ENCODE results near the gene POLD1.
"Not testable (repeated sequence)": the region's sequence is repeated elsewhere in the genome, so short reads cannot be mapped to it uniquely, and the experiment has no call there.

POLD1 gene

GRCh38 chr19:50383852-50384684 lies at the start of gene POLD1:
TSS of gene POLD1 (plus strand) at chr19:50384347. CDS start at chr19:50398852, 14,505 bp downstream.
- DNase-seq, result peak; percentile 98

DNA sequence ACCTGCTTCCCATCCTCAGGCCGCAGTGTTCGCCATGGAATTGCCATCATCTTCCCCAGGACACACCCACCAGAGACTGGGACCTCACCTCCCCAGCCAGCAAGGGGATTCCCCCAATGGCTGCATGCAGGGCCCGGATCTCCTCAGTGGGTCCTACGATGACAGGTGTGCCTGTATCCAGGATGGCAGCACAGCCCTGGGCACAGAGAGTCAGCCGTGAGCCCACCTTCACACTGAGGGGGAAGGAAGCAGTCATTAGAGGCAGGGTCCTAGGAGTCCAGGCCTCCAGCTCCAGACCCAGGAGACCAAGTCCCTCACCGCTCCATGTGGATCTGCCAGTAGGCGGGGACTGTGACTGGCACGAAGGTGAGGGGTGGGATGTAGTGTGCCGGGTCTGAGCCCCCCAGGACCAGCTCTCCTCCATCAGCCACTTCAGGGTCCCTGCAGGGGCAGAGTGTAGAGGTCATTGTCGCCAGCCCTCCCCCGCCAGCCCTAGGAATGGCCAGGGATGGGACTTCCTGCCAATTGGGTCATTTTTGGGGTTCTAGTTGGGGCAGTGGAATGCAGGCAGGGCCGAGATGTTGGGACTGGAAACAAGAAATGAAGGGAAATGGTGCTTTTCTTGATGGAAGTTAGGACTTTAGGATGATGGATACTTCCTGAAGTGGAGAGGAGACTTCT lies 49.3 kb upstream of the POLD1 start:
- DNase-seq, result no peak

GRCh38 chr19:50337031-50337430 lies 47.1 kb upstream of the POLD1 start:
- not testable (repeated sequence) for DNase-seq

GRCh38 chr19:50340331-50340730 lies 43.8 kb upstream of the POLD1 start:
- DNase-seq, result no peak

DNA sequence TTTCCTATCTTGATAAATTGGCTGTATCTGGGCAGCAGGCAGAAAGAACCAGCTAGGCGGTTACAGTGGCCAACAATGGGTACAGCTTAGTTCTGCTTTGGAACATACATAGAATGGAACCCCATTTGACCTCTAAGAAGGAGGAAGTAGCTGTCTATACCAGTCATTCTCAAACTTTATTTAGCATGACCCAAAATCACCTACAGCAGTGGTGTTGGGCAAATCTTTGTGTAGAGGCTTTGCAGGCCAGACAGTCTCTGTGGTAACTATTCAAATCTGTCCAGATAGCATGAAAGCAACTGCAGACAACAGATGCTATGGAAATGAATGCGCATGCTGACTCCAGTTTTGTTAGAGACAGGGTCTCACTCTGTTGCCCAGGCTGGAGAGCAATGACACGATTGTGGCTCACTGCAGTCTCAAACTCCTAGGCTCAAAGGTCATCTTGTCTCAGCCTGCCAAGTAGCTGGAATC lies 43.0 kb upstream of the POLD1 start:
- peak; percentile 83 for DNase-seq

GRCh38 chr19:50344661-50345318 lies 39.4 kb upstream of the POLD1 start:
- no peak for DNase-seq

GRCh38 chr19:50347089-50347581 lies 37.0 kb upstream of the POLD1 start:
- DNase-seq, result peak; percentile 49

DNA sequence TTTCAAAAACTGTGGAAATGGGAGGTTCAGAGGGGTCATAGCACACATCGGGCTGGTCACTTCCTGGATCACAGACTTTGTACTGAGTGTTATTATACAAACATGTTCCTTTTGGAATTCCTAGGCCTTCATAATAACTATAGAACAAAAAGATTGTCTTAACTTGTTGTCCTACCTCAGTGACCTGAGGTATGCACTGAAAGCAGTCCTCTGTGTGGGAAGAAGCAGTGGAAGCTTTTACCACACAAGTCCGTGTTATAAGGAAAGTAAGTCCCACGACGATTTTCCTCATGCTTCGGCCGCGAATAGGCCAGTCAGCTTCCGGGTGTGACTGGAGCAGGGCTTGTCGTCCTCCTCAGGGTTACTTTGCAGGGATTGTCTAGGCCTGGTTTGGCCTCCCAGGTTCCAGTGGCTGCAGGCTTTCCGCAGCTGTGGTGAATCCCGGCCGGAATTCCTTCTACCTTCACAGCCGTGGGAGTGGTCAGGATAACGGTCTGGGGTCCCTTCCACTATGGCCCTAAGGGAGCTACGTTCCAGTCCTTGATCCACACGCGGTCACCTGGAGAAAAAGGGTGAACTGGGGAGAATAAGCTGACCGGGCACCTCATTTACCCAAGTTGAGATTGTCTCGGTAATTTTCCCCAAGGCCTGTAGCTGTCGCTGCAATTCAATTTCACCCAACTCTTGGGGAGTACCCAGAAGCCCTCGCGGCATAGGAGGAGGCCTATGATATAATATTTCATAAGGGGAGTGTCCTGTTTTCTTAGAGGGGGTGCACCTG lies 34.7 kb upstream of the POLD1 start:
- DNase-seq, result no peak

DNA sequence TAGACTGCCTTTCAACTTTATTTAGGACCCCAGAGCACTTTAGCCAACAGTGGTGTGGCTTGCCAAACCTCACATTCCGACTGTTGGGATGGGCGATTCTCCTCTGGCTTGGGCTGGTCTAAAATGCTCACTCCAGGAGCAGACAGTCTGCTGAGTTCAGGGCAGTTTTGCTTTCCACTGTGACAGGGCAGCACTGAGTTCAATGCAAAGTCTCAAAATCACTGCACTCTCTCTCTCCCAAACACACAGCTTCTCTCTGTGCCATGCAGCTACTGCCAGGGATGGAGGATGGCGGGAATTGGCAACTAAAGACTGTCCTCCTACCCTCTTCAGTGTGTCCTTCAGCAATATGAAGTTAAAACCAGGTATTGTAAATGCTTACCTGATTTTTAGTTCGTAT lies 31.9 kb upstream of the POLD1 start:
- no peak for DNase-seq

DNA sequence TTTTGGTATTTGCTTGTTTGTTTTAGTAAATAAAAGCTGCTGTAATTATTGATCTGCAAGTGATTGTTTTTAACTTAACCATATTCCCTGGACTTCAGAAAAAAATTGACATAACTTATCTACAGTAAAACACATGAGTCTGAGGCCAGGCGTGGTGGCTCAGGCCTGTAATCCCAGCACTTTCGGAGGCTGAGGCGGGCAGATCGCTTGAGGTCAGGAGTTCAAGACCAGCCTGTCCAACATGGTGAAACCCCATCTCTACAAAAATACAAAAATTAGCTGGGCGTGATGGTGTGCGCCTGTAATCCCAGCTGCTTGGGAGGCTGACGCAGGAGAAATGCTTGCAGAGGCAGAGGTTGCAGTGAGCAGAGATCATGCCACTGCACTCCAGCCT lies 30.7 kb upstream of the POLD1 start:
- not testable (repeated sequence) for DNase-seq

GRCh38 chr19:50356691-50357177 lies 27.4 kb upstream of the POLD1 start:
- DNase-seq, result no peak

DNA sequence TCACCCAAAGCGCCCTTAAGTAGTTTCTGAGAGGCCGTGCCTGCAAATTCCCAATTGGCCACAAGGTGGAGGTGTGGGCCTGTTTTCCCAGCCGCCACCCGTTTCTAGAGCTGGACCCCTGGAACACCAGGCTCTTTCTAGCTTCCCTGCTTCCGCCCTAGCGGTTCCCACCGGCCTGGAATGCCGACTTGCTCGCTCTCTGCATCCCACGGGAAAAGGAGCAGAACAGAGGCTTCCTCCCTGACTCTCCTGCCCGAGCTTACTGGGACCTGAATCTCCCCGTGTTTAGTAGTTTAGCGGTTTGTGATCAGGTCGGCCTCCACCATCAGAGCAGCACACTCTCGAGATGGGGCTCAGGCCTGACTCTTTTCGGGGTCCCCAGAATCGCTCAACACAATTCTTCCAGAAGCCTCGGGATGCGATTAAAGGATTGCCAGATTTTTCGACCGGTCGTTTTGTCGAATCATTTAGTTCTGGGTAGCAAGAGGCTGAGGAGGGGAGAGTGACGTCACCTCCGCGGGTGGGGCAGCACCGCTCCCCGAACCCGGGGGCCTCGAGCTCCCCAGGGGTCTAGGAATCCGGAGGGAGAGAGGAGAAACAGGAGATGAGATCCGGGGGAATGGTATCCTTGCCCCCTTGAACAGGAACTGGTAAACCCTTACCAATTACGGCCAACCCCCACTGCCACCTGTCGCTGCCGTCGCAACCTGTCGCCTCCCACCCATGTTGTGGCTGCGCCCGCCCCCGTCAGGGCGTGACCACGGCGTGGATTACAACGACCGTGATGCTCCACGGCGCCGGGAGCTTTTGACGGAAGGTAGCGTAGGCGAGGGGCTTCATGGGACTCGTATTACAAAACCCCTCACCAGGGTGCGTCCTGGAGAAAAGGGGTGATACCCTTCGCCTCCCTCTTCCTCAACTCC lies 26.7 kb upstream of the POLD1 start:
- peak; percentile 70 for DNase-seq

DNA sequence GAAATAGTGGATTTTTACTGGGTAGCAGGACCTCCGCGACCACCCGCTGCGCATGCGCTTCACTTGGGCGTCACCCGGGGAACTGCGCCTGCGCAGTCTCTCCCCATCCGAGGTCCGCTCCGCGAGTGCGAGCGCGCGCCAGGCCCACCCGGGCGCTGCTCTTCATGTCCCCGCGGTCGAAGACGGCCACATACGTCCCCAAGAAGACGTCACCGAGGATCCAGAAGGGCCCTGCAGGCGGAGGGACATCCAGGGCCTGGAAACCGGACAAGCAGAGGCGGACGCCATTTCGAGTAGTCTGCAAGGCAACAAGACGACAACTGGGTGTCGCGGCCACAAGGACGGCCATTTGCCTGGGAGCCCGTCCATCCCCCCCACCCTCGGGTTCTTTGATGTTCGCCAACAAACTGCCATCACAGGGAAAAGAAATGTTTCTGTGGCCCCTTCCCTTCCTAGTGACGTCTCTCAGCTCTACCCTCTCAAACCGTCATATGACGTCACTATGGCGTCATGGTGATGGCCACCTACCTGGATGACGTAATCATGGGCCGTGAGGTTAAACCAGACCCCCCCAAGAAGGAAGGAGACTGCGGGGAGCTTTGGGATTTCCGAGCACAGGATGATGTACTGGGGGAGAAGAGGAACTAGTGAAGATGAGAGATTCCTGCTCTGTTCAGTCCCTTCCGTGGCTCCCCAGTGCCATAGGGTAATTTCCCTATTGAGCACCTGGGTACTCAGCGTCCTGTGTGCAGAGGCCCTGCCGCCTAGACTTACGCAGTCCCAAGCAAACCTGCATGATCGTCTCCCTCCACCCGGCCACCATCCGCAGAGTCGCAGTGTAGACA lies 25.4 kb upstream of the POLD1 start:
- DNase-seq, result peak; percentile 78

DNA sequence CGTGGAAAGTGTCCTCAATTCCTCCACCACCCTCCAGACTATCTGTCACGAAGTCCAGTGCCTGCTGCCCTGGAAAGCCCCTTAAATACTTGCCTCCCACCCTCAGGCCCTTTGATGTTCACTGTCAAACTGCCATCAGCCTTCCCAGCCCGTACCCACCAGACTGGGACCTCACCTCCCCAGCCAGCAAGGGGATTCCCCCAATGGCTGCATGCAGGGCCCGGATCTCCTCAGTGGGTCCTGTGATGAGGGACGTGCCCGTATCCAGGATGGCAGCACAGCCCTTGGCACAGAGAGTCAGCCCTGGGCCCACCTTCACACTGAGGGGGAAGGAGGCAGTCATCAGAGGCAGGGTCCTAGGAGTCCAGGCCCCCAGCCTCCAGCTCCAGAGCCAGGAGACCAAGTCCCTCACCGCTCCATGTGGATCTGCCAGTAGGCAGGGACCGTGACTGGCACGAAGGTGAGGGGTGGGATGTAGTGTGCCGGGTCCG lies 24.8 kb upstream of the POLD1 start:
- no peak for DNase-seq

DNA sequence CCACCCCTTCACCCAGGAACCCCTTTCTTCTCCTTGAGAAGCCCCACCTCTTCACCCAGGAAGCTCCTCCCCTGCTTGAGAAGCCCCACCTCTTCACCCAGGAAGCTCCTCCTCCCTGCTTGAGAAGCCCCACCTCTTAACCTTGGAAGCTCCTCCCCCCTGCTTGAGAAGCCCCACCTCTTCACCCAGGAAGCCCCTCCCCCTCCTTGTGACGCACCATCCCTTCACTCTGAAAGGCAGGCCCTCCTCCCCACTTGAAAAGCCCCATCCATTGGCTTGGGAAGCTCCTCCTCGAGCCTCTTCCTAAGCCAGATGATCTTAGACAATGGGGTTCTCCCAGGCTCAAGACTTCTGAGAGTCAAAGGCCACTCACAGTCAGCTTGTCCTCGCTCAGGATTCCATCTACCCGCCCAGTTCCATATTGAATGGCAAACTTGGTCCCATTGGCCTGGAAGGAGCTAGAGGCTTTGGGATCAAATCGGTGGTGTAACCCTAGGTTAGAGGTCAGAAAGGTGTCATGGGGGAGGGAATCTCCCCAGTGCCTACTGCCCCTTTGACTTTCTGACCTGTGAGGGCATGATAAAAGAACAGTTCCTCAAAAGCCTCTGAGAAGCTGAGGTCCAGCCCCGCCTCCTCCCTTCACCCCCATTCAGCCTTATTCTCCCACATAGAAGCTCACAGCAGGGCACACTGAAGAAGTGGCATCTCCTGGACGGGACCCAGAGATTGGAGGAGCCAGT lies 22.7 kb upstream of the POLD1 start:
- DNase-seq, result peak; percentile 16

- DNase-seq, result no peak
Measured at GRCh38 chr19:50362030-50362412, 22.1 kb upstream of the POLD1 start.

- DNase-seq, result no peak
Measured at GRCh38 chr19:50362656-50363424, 21.3 kb upstream of the POLD1 start.
